HG03064 (cell line): ENCODE measurements around the gene PGC.
A peak's percentile ranks its signal among the peaks of the same experiment; 100 is the strongest.

Experiments used
- ATAC-seq: cut with Tn5 transposase; IDR thresholded peaks from one replicate; pipeline ENCODE4 v1.9.1; 2021; ENCODE audit warnings: low read depth; ENCODE audit not compliant: unreplicated experiment

Gene PGC

GRCh38 chr6:41750374-41750773, 3.2 kb upstream of the PGC start:
- no peak for ATAC-seq

GRCh38 chr6:41748542-41748941, 1.3 kb upstream of the PGC start:
- ATAC-seq = no peak

GRCh38 chr6:41748102-41748477, 893 bp upstream of the PGC start:
- no peak for ATAC-seq

GRCh38 chr6:41746107-41746506, 1.1 kb downstream of the PGC start:
- no peak for ATAC-seq

- ATAC-seq = no peak
These were observed 2.9 kb downstream of the PGC start for GRCh38 chr6:41744236-41744787.

GRCh38 chr6:41743406-41744235, 3.6 kb downstream of the PGC start:
- no peak for ATAC-seq

GRCh38 chr6:41741625-41742490, 5.3 kb downstream of the PGC start:
- no peak for ATAC-seq

GRCh38 chr6:41740366-41741162, 6.6 kb downstream of the PGC start:
- no peak for ATAC-seq

- ATAC-seq = no peak
These were observed 8.2 kb downstream of the PGC start for GRCh38 chr6:41739041-41739440.

GRCh38 chr6:41737591-41738130, 9.5 kb downstream of the PGC start:
- ATAC-seq = no peak

- ATAC-seq = no peak
These were observed 10.2 kb downstream of the PGC start for GRCh38 chr6:41736800-41737555.

- ATAC-seq = no peak
These were observed 10.9 kb downstream of the PGC start for GRCh38 chr6:41736186-41736733.

GRCh38 chr6:41735427-41736185, 11.6 kb downstream of the PGC start, which contains the start of gene TFEB:
Gene TFEB, minus strand, starts transcription at chr6:41735608. Its CDS starts 44,395 bp downstream, at chr6:41691213.
- peak; percentile 40 for ATAC-seq

- ATAC-seq = peak; percentile 14
These were observed 12.4 kb downstream of the PGC start for GRCh38 chr6:41734666-41735426.

- peak; percentile 44 for ATAC-seq
These were observed 13.2 kb downstream of the PGC start for GRCh38 chr6:41733707-41734665.

- no peak for ATAC-seq
These were observed 13.9 kb downstream of the PGC start for GRCh38 chr6:41733360-41733706.
